GM18873 (cell line): ENCODE measurements around the gene ABHD5.
"Not testable (repeated sequence)": the region's sequence is repeated elsewhere in the genome, so short reads cannot be mapped to it uniquely, and the experiment has no call there.

ENCODE experiments used
- ATAC-seq: cut with Tn5 transposase; IDR thresholded peaks from one replicate; pipeline ENCODE4 v1.9.1; 2021; ENCODE audit warnings: mild to moderate bottlenecking, moderate library complexity, moderate number of reproducible peaks; ENCODE audit not compliant: unreplicated experiment, low FRiP score

Gene ABHD5

GRCh38 chr3:43690400-43691119, at the start of gene ABHD5:
Gene ABHD5, plus strand, starts transcription at chr3:43690938. Its CDS starts 55 bp downstream, at chr3:43690993.
- peak; percentile 65 for ATAC-seq

DNA sequence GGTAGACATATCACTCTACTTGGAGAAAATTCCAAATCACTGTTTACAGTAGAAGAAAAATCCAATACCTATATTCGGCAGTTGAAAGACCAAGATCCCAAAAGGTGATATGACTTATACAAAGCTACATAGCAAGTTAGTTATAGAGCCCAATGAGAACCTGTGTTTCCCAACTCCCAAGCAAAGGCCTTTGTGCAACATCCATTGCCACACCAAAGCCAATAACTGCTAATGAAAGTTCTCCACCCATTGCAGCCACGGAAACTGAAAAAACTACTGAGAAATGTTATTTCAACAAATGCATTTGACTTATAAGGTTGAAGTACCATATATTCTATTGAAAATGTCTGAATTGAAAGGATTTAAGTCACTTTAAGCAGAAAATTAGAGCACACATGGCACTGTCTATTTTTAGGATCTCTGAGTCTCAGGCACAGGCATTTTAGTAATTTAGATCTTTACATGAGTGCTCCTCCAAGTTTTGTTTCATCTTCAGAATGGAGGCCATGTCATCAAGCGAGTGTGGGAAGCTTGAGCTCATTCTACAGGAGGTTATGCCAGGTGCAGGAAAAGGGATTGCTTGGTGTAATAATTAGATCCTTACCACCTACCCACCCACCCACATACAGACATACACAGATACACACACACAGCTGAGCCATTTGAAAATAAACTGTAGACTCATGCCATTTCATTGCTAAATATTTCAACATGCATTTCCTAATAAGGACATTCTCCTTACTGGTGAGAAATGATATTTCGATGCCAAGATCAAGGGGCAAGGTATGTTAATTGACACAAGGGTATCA, 49.2 kb upstream of the ABHD5 start:
- no peak for ATAC-seq

DNA sequence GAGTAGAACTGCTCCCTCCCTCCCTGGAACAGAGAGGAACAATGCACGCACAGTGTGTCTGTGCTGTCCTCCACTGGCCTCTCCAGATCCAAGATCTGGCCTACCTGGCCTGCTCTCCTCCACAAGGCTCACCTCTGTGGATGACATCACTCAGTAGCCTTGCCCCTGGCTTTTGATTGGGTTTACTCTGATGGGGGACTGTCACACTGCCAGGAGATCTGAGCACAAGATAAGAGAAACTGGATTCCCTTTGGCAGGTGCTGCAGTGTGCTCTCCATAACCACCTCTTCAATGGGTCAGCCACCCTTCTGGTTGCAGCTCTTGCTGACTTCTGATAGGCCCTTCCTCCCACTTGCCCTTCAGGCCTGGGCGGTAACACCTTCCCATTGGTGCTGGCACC, 46.3 kb upstream of the ABHD5 start:
- ATAC-seq = no peak

- ATAC-seq = no peak
Observed at GRCh38 chr3:43647331-43648166, 43.2 kb upstream of the ABHD5 start.

GRCh38 chr3:43648957-43649356, 41.8 kb upstream of the ABHD5 start:
- no peak for ATAC-seq

GRCh38 chr3:43649365-43649968, 41.3 kb upstream of the ABHD5 start:
- ATAC-seq = no peak

GRCh38 chr3:43650345-43650744, 40.4 kb upstream of the ABHD5 start:
- no peak for ATAC-seq

GRCh38 chr3:43656390-43656789, 34.3 kb upstream of the ABHD5 start:
- not testable (repeated sequence) for ATAC-seq

DNA sequence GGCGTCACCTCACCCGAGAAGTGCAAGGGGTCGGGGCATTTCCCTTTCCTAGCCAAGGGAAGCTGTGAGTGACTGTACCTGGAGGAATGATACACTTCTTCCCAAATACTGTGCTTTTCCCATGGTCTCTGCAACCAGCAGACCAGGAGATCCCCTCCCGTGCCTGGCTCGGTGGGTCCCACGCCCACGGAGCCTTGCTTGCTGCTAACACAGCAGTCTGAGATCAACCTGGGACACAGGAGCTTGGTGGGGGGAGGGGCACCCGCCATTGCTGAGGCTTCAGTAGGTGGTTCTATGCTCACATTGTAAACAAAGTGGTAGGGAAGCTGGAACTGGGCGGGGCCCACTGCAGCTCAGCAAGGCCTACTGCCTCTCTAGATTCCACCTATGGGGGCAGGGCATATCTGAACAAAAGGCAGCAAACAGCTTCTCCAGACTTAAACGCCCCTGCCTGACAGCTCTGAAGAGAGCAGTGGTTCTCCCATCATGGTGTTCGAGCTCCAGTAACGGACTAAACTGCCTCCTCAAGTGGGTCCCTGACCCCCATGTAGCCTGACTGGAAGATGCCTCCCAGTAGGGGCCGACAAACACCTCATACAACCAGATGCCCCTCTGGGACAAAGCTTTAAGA, 31.4 kb upstream of the ABHD5 start:
- no peak for ATAC-seq

DNA sequence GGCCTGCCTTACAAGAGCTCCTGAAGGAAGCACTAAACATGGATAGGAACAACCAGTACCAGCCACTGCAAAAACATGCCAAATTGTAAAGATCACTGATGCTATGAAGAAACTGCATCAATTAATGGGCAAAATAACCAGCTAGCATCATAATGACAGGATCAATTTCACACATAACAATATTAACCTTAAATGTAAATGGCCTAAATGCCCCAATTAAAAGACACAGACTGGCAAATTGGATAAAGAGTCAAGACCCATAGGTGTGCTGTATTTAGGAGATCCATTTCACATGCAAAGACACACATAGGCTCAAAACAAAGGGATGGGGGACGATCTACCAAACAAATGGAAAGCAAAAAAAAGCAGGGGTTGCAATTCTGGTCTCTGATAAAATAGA, 29.4 kb upstream of the ABHD5 start:
- ATAC-seq = not testable (repeated sequence)

- ATAC-seq = not testable (repeated sequence)
Observed at GRCh38 chr3:43665011-43665410, 25.7 kb upstream of the ABHD5 start.

DNA sequence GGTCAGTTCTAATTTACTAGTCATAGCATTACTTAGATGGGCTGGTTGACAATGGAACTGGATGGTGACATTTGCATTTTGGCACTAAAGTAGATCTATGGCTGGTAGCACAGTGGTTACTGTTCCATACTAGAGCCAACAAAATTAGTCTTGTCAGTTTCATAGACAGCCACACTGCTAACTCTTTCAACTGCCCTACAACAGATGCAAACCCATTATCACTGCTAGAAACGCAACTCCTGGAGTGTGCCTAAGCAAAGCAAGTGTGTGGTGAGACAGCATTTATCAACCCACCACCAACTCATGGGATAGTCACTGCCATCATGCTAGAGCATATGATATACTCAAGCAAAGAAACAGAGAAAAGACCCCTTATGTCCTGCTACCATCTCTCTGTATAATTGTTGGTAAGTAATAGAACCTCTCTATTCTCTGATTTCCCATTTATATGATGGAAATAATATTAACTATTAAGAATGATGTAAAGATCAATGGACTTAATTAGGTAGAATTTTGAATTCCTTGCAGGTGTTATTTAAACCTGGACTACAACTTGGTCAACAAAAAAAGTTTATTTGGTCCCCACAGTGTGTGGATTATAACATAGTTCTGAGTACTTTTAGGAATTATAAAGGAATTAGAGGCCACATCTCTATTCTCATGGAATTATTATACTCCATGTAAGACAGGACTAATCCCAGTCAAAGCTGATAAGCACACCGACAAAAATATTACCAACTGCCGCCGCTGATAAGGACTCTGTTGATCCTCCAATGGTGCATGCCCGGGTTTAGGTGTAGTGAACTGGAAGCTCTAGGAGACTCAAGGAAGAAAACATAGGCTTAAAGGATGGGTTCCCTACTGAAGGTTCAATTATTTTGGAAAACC, 19.9 kb upstream of the ABHD5 start:
- no peak for ATAC-seq

- ATAC-seq = no peak
Observed at GRCh38 chr3:43674345-43675085, 16.2 kb upstream of the ABHD5 start.

GRCh38 chr3:43675593-43675992, 15.1 kb upstream of the ABHD5 start:
- ATAC-seq = no peak

DNA sequence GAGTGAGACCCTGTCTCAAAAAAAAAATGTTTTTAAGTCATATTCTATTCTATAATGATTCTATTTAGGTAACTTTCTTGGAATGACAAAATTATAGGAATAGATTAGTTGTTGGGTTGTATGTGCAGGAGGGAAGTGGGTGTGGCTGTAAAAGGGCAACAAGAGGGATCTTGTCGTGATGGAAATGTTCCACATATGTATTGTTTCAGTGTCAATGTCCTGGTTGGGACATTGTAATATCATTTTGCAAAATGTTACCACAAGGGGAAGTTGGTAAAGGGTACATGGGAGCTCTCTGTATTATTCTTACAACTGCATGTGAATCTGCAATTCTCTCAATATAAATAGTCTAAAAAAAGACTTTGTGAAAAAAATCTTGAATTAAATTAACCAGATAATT, 14.3 kb upstream of the ABHD5 start:
- no peak for ATAC-seq

DNA sequence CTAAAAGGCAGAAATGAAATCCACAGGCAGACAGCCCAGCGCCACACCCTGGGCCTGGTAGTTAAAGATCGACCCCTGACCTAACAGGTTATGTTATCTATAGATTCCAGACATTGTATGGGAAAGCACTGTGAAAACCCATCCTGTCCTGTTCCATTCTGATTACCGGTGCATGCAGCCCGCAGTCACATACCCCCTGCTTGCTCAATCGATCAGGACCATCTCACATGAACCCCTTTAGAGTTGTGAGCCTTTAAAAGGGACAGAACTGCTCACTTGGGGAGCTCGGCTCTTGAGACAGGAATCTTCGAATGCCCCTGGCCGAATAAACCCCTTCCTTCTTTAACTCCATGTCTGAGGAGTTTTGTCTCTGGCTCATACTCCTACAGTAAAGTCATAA, 12.4 kb upstream of the ABHD5 start:
- ATAC-seq = not testable (repeated sequence)

GRCh38 chr3:43678887-43679449, 11.8 kb upstream of the ABHD5 start:
- ATAC-seq = not testable (repeated sequence)

- ATAC-seq = not testable (repeated sequence)
Observed at GRCh38 chr3:43680857-43681256, 9.9 kb upstream of the ABHD5 start.
